Measurements from ENCODE around the gene TCTN2. TPM values are rescaled to one million over a fixed set of nuclear protein-coding genes. Genes with fewer than 3 reads are reported as not detected.

Gene TCTN2
- polyA plus RNA-seq, 3 donors, result 0.24 to 1.1 TPM; not detected in 1

DNA sequence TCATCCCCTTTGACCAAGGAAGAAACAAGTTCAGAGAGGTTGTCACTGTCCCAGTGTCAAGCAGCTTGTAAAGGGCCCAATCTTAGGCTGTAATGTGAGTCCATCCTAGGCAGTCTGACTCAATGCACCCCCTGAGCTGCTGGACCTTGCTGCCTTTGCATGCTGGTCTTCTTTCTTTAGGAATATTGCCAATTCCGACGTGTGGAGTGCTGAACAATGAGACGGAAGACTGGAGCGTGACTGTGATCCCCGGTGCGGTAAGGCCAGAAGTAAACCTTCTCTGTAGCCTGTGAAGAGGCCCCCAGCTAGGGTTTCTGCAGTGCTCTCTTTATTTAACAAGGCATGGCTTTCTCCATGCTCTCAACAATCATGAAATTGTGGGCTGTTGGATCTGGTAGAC, 963 bp downstream of the TCTN2 start:
- H4K20me1 ChIP-seq (ENCODE audit: insufficient read depth, low read length), result no peaks in the 10 kb centered on the region
- intact Hi-C loops (cut with micrococcal nuclease), result loop anchor here in 1 of 2 donors (5.0 kb wide), 1 partner anchor 40 kb away; the partner anchor contains the start of gene ATP6V0A2
- Mint-ChIP-seq H3K4me1 (peaks cover 10% of the 10 kb centered on the region), H3K4me3 (peak overlapping the region in 1 of 2 donors; percentile 88), H3K9me3 (no peaks in the 10 kb centered on the region), H3K36me3 (peaks cover 0 to 1% of the 10 kb centered on the region in 2 donors), H3K27ac (no peak overlapping the region), H3K27me3 (ENCODE audit: low read depth in 3 of 3) (peaks cover 0 to 4% (median 0%) of the 10 kb centered on the region in 3 donors)
- no peak for DNase-seq
- no peaks in the 10 kb centered on the region for H3K36me3 ChIP-seq (replicated peaks in 1 of 2; ENCODE audit: control insufficient read depth in 1 of 2, insufficient read depth in 2 of 2, low read length in 2 of 2)
- H3K4me1 ChIP-seq (ENCODE audit: control insufficient read depth in 1 of 2, insufficient read depth in 2 of 2, low read length in 2 of 2), result peaks cover 8 to 14% of the 10 kb centered on the region in 2 donors
- TF ChIP-seq, protein P1, sequence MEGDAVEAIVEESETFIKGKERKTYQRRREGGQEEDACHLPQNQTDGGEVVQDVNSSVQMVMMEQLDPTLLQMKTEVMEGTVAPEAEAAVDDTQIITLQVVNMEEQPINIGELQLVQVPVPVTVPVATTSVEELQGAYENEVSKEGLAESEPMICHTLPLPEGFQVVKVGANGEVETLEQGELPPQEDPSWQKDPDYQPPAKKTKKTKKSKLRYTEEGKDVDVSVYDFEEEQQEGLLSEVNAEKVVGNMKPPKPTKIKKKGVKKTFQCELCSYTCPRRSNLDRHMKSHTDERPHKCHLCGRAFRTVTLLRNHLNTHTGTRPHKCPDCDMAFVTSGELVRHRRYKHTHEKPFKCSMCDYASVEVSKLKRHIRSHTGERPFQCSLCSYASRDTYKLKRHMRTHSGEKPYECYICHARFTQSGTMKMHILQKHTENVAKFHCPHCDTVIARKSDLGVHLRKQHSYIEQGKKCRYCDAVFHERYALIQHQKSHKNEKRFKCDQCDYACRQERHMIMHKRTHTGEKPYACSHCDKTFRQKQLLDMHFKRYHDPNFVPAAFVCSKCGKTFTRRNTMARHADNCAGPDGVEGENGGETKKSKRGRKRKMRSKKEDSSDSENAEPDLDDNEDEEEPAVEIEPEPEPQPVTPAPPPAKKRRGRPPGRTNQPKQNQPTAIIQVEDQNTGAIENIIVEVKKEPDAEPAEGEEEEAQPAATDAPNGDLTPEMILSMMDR (IDR thresholded peaks at IDR 0.05), result no peak
- H3K79me2 ChIP-seq (ENCODE audit: insufficient read depth, low read length), result no peaks in the 10 kb centered on the region
- no peaks in the 10 kb centered on the region for H3K27me3 ChIP-seq (ENCODE audit: control insufficient read depth in 2 of 2, insufficient read depth in 2 of 2, low read length in 2 of 2)
- H2AFZ ChIP-seq (ENCODE audit: insufficient read depth, low read depth, low read length, poor library complexity, severe bottlenecking), result peak overlapping the region; percentile 100
- H3K9ac ChIP-seq (ENCODE audit: insufficient read depth, low read length, poor library complexity, severe bottlenecking), result no peak overlapping the region
- 100% methylated on average over 3 of the region's 6 CpGs for WGBS (ENCODE audit: insufficient coverage)
- peak overlapping the region; percentile 99 for H3K4me2 ChIP-seq (replicated peaks; ENCODE audit: extremely low read depth, low read length, poor library complexity, severe bottlenecking)
- H3K4me3 ChIP-seq (replicated peaks in 1 of 3; ENCODE audit: low read depth in 2 of 3, low read length in 3 of 3), result peak overlapping the region in 1 of 3 experiments; percentile 96
- no peak overlapping the region for H3K27ac ChIP-seq (ENCODE audit: low read depth in 1 of 2, low read length in 2 of 2)
- H3K9me3 ChIP-seq (replicated peaks in 1 of 2; ENCODE audit: control insufficient read depth in 1 of 2, insufficient read depth in 1 of 2, low read length in 2 of 2), result no peaks in the 10 kb centered on the region

DNA sequence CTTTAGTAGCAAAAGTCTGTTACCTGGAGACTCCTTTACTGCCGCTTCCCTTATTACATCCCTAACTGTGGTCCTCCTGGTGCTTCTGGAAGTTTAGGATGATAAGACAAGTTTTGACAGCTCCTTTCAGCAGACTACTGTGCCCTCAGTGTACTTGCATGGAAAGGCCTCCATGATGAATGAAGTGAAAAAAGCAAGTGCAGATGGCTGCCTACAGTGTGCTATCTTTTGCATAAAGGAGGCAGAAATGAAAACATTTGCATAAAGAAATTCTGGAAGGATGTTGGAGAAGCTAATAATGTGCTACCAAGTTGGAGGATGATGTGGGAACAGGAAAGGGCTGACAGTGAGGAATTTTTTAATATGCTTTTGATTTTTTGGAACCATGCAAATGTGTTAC, 4.5 kb downstream of the TCTN2 start:
- Mint-ChIP-seq H3K4me3 (no peak overlapping the region), H3K9me3 (no peaks in the 10 kb centered on the region)

More for the DNA sequence above, 4.5 kb downstream of the TCTN2 start:
- Histone ChIP-seq H3K79me2 (ENCODE audit: insufficient read depth, low read length) (no peaks in the 10 kb centered on the region), H3K9me3 (replicated peaks in 1 of 2; ENCODE audit: control insufficient read depth in 1 of 2, insufficient read depth in 1 of 2, low read length in 2 of 2) (no peaks in the 10 kb centered on the region), H3K4me3 (replicated peaks in 1 of 3; ENCODE audit: low read depth in 2 of 3, low read length in 3 of 3) (no peak overlapping the region), H3K4me2 (replicated peaks; ENCODE audit: extremely low read depth, low read length, poor library complexity, severe bottlenecking) (no peak overlapping the region), H3K27me3 (ENCODE audit: control insufficient read depth in 2 of 2, insufficient read depth in 2 of 2, low read length in 2 of 2) (no peaks in the 10 kb centered on the region), H2AFZ (ENCODE audit: insufficient read depth, low read depth, low read length, poor library complexity, severe bottlenecking) (no peak overlapping the region), H3K9ac (ENCODE audit: insufficient read depth, low read length, poor library complexity, severe bottlenecking) (no peak overlapping the region), H3K27ac (ENCODE audit: low read depth in 1 of 2, low read length in 2 of 2) (no peak overlapping the region), H4K20me1 (ENCODE audit: insufficient read depth, low read length) (no peaks in the 10 kb centered on the region), H3K36me3 (replicated peaks in 1 of 2; ENCODE audit: control insufficient read depth in 1 of 2, insufficient read depth in 2 of 2, low read length in 2 of 2) (no peaks in the 10 kb centered on the region), H3K4me1 (ENCODE audit: control insufficient read depth in 1 of 2, insufficient read depth in 2 of 2, low read length in 2 of 2) (peaks cover 8 to 14% of the 10 kb centered on the region in 2 donors)
- WGBS (ENCODE audit: insufficient coverage), result no CpG with 5 or more reads among the region's 1 CpG
- DNase-seq, result no peak
- TF ChIP-seq, protein P1 (IDR thresholded peaks at IDR 0.05), result no peak
- Mint-ChIP-seq H3K27ac (no peak overlapping the region), H3K36me3 (peaks cover 0 to 1% of the 10 kb centered on the region in 2 donors), H3K27me3 (ENCODE audit: low read depth in 3 of 3) (peaks cover 0 to 2% (median 0%) of the 10 kb centered on the region in 3 donors), H3K4me1 (peaks cover 10% of the 10 kb centered on the region)
- intact Hi-C loops (cut with micrococcal nuclease), result no loop called here

Measured in CD14-positive monocyte (primary cell).